Smooth muscle cell (in vitro differentiated cells): Measurements from ENCODE around the gene MFAP4. TPM values are rescaled to one million over a fixed set of nuclear protein-coding genes. Genes with fewer than 3 reads are reported as not detected.

Source experiments
- DNase-seq: peaks from one replicate; lab custom pipeline; 2025; ENCODE audit not compliant: unreplicated experiment; lab: John Stamatoyannopoulos, UW
- H2AFZ ChIP-seq: fragments of 200-600 bp; sonication (generic); 2 replicates; pipeline ENCODE4 v1.6.0; 2016; ENCODE audit warnings: antibody characterized with exemption, low read depth, mild to moderate bottlenecking
- H3F3A ChIP-seq: fragments of 200-600 bp; sonication (generic); 2 replicates; pipeline ENCODE4 v1.6.0; 2017; ENCODE audit warnings: antibody characterized with exemption, low read depth
- H3K27ac ChIP-seq: fragments of 200-600 bp; sonication (generic); 2 replicates; pipeline ENCODE4 v1.5.1; 2016; ENCODE audit warnings: low read depth, mild to moderate bottlenecking
- H3K27me3 ChIP-seq: fragments of 200-600 bp; sonication (generic); 2 replicates; pipeline ENCODE4 v1.6.1; 2016; ENCODE audit warnings: low read depth, mild to moderate bottlenecking
- H3K36me3 ChIP-seq: fragments of 200-600 bp; sonication (generic); 2 replicates; pipeline ENCODE4 v1.5.1; 2016; ENCODE audit warnings: low read depth
- H3K4me1 ChIP-seq: fragments of 200-600 bp; sonication (generic); 2 replicates; pipeline ENCODE4 v1.5.1; 2016; ENCODE audit warnings: low read depth
- H3K4me2 ChIP-seq: fragments of 200-600 bp; sonication (generic); 2 replicates; pipeline ENCODE4 v1.6.0; 2016; ENCODE audit warnings: mild to moderate bottlenecking
- H3K4me3 ChIP-seq: fragments of 200-600 bp; sonication (generic); 2 replicates; pipeline ENCODE4 v1.5.1; 2016; ENCODE audit warnings: mild to moderate bottlenecking
- H3K79me2 ChIP-seq: fragments of 200-600 bp; sonication (generic); 2 replicates; pipeline ENCODE4 v1.6.0; 2016; ENCODE audit warnings: low read depth, mild to moderate bottlenecking
- H3K9ac ChIP-seq: fragments of 200-600 bp; sonication (generic); 2 replicates; pipeline ENCODE4 v1.6.0; 2016; ENCODE audit warnings: low read depth
- H3K9me3 ChIP-seq: fragments of 200-600 bp; sonication (generic); replicated peaks from 2 replicates; pipeline ENCODE4 v1.5.1; 2016; ENCODE audit warnings: low read depth
- H4K20me1 ChIP-seq: fragments of 200-600 bp; sonication (generic); 2 replicates; pipeline ENCODE4 v1.6.0; 2016; ENCODE audit warnings: low read depth
- WGBS: methylation state at CpG from one replicate; pipeline ENCODE4 v1.1.7; 2016; ENCODE audit warnings: low lambda C conversion rate; 5-methylcytosine and 5-hydroxymethylcytosine counted together
- polyA plus RNA-seq: library from polyadenylated mRNA; unstranded; fragments of >200 nt; fragmentation: Nextera tagmentation; extraction: Ambion mirVana; gene quantifications from 2 replicates; pipeline ENCODE4 v1.2.1, GENCODE V29; 2016
- total RNA-seq: library from RNA; depleted of rRNA; stranded (reverse); fragments of >200 nt; gene quantifications from 2 replicates; pipeline ENCODE4 v1.2.3, GENCODE V29; 2014
- TF ChIP-seq, protein P1 (sequence below): fragments of 200-600 bp; sonication (generic); IDR thresholded peaks from 2 replicates; pipeline ENCODE4 v1.5.1; 2017; ENCODE audit warnings: borderline replicate concordance, mild to moderate bottlenecking, antibody characterized with exemption; ENCODE audit not compliant: insufficient read depth, poor library complexity, severe bottlenecking

Gene MFAP4
- total and polyA plus RNA-seq, 2 experiments from 2014 or later: 580 to 1,738 TPM

DNA sequence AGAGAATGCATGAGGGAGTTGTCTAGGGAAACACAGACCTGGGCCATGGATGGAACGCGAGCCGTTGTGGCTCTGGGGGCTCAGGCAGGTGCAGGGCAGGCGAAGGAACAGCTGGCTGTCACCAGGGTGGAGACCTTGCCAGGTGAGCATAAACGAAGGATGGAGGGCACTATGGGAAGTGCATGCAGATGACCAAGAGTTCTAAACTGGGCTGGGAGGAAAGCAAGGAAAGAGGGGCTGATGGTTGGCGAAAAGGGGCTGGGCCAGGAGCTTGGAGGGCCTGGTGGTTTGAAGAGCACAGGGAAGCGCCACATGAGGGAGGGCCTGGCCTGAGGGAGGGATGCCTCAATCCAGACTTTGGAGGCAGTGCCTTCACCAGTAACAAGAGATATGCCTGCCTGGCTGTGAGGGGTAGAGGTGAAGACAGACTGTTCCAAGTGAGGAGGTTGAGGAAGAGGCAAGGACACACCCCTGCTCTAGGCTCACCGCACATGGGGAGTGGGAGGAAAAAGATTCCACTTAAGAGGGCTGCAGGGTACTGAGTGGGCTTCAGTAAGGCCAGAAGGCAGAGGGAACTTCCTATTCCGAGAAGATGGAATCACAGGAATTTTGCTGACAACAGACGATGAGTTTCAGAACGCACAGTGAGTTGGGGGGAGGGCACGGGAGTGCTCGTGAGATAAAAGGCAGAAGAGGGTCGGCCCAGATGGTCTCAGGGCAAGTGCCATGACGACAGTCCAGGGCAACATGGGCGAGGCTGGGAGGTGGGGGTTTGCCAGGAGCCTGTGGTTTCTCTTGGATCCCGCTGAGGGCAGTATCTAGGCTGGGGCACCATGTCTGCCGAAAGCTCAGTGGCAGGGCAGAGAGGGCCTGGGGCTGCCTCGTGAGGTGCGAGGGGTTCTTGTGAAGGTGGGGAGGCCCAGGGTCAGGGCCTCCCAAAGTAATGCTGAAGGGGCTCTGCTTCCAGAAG, 45.1 kb downstream of the MFAP4 start:
- DNase-seq: no peak
- peak overlapping the region; percentile 6 for H3K4me2 ChIP-seq
- H3K27me3 ChIP-seq: no peaks in the 10 kb centered on the region
- WGBS: 50% methylated on average over 20 of the region's 20 CpGs
- H3F3A ChIP-seq: peaks cover 10% of the 10 kb centered on the region
- H3K9ac ChIP-seq: no peak overlapping the region
- H3K9me3 ChIP-seq: no peaks in the 10 kb centered on the region
- H2AFZ ChIP-seq: no peak overlapping the region
- no peak overlapping the region for H3K4me3 ChIP-seq
- H3K27ac ChIP-seq: peak overlapping the region; percentile 49
- TF ChIP-seq, protein P1, sequence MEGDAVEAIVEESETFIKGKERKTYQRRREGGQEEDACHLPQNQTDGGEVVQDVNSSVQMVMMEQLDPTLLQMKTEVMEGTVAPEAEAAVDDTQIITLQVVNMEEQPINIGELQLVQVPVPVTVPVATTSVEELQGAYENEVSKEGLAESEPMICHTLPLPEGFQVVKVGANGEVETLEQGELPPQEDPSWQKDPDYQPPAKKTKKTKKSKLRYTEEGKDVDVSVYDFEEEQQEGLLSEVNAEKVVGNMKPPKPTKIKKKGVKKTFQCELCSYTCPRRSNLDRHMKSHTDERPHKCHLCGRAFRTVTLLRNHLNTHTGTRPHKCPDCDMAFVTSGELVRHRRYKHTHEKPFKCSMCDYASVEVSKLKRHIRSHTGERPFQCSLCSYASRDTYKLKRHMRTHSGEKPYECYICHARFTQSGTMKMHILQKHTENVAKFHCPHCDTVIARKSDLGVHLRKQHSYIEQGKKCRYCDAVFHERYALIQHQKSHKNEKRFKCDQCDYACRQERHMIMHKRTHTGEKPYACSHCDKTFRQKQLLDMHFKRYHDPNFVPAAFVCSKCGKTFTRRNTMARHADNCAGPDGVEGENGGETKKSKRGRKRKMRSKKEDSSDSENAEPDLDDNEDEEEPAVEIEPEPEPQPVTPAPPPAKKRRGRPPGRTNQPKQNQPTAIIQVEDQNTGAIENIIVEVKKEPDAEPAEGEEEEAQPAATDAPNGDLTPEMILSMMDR: no peak
- H3K79me2 ChIP-seq: no peaks in the 10 kb centered on the region
- H4K20me1 ChIP-seq: no peaks in the 10 kb centered on the region
- H3K4me1 ChIP-seq: peaks cover 5% of the 10 kb centered on the region
- H3K36me3 ChIP-seq: no peaks in the 10 kb centered on the region

DNA sequence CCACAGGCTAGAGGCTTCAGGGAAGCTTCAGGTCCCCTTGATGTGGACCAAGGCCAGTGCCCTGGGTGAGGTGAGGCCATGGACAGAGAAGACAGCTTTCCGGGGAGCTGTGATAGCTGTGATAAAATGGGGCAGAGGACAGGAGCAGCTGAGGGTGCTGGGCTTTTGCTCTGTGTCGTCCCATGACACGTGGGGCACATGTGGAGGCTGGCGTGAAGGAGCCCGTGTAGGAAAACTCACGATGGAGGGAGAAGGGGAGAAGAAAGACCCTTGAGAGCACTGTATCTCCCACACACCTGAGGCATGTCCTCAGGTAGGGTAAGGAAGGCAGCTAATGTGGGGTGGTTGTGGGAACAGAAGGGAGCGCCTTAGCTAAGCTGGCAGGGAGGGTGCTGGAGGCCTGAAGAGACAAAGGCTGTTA, 45.8 kb downstream of the MFAP4 start:
- H3K79me2 ChIP-seq: no peaks in the 10 kb centered on the region
- H3K27me3 ChIP-seq: no peaks in the 10 kb centered on the region
- H2AFZ ChIP-seq: no peak overlapping the region
- no peaks in the 10 kb centered on the region for H4K20me1 ChIP-seq
- no peak overlapping the region for H3K27ac ChIP-seq
- 74% methylated on average over 7 of the region's 7 CpGs for WGBS
- no peak overlapping the region for H3K4me2 ChIP-seq
- H3K36me3 ChIP-seq: no peaks in the 10 kb centered on the region
- H3K4me3 ChIP-seq: no peak overlapping the region
- no peaks in the 10 kb centered on the region for H3K9me3 ChIP-seq
- no peak overlapping the region for H3K9ac ChIP-seq
- TF ChIP-seq, protein P1: no peak
- peaks cover 10% of the 10 kb centered on the region for H3F3A ChIP-seq
- no peak for DNase-seq
- peaks cover 5% of the 10 kb centered on the region for H3K4me1 ChIP-seq

DNA sequence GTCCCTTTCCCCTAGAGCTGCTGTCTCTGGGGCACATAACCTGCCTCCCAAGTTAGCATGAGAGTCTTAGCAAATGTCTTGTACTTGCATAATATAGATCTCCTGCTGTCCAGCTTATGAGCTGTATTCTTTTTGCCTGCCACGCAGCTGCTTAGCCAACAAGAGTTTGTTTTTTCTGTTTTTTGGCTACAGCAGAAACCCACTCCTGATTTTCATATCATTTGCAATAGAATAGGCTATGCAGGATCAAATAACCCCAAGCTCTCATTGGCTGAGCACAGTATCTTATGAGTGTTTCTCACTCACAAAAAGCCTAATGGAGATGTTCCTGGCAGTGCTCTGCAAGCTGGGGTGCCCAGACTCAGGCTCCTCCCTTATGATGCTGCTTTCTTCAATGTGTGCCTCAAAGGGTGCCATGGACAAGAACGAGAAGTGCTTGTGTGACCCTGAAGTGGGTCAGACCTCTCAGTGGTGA, 47.6 kb downstream of the MFAP4 start:
- WGBS: 60% methylated on average over 2 of the region's 2 CpGs
- Histone ChIP-seq H3K27me3 (no peaks in the 10 kb centered on the region), H4K20me1 (no peaks in the 10 kb centered on the region), H3K4me2 (no peak overlapping the region), H3K27ac (no peak overlapping the region), H3K36me3 (peaks cover 3% of the 10 kb centered on the region), H3K4me3 (no peak overlapping the region), H3K4me1 (peaks cover 5% of the 10 kb centered on the region), H2AFZ (no peak overlapping the region), H3K79me2 (no peaks in the 10 kb centered on the region), H3K9ac (no peak overlapping the region), H3F3A (peaks cover 2% of the 10 kb centered on the region), H3K9me3 (no peaks in the 10 kb centered on the region)
- DNase-seq: no peak
- TF ChIP-seq, protein P1: no peak
